ENCODE measurements around the gene TASOR2. TPM values are rescaled to one million over a fixed set of nuclear protein-coding genes. Genes with fewer than 3 reads are reported as not detected.

Gene TASOR2
- total RNA-seq, 1 experiment from 2014 or later: 123 TPM

GRCh38 chr10:5661043-5661442 lies 23.6 kb upstream of the TASOR2 start:
- ChIA-PET POLR2A (interaction anchor here (0.7 to 3.2 kb wide), 3 partner anchors 22 to 37 kb away, joined by 3 to 15 read pairs (median 4); no protein-coding TSS in a partner anchor), CTCF (interaction anchor here (0.7 to 1.7 kb wide), 5 partner anchors 29 to 283 kb away, joined by 3 to 6 read pairs (median 3); no protein-coding TSS in a partner anchor)
- DNase-seq (ENCODE audit: unreplicated experiment): no peak
- peaks cover 7% of the 10 kb centered on the region for H3K36me3 Mint-ChIP-seq (ENCODE audit: insufficient read depth, unreplicated experiment)
- intact Hi-C loops (cut with micrococcal nuclease): no loop called here
- no peaks in the 10 kb centered on the region for H3K9me3 Mint-ChIP-seq (ENCODE audit: unreplicated experiment)
- H3K27me3 Mint-ChIP-seq (ENCODE audit: insufficient read depth, unreplicated experiment): no peaks in the 10 kb centered on the region
- H3K4me1 Mint-ChIP-seq (ENCODE audit: insufficient read depth, unreplicated experiment): peaks cover 36% of the 10 kb centered on the region
- BruUV-seq (replicated peaks): no TSS peak
- no peak for TF ChIP-seq CTCF (IDR thresholded peaks at IDR 0.05; ENCODE audit: unreplicated experiment)
- no peak overlapping the region for H3K4me3 Mint-ChIP-seq (ENCODE audit: unreplicated experiment)
- no peak overlapping the region for H3K27ac Mint-ChIP-seq (ENCODE audit: low read depth, unreplicated experiment)

GRCh38 chr10:5662708-5663579 lies 21.7 kb upstream of the TASOR2 start:
- H3K27ac Mint-ChIP-seq (ENCODE audit: low read depth, unreplicated experiment): no peak overlapping the region
- no peaks in the 10 kb centered on the region for H3K36me3 Mint-ChIP-seq (ENCODE audit: insufficient read depth, unreplicated experiment)
- peaks cover 36% of the 10 kb centered on the region for H3K4me1 Mint-ChIP-seq (ENCODE audit: insufficient read depth, unreplicated experiment)
- peak overlapping the region; percentile 32 for H3K4me3 Mint-ChIP-seq (ENCODE audit: unreplicated experiment)
- CTCF ChIA-PET: interaction anchor here (1.0 kb wide), 1 partner anchor 40 kb away, joined by 3 read pairs; no protein-coding TSS in a partner anchor
- POLR2A ChIA-PET: interaction anchor here (1.5 kb wide), 1 partner anchor 21 kb away, joined by 3 read pairs; the partner anchor contains the start of gene TASOR2
- intact Hi-C loops (cut with micrococcal nuclease): no loop called here
- no peaks in the 10 kb centered on the region for H3K9me3 Mint-ChIP-seq (ENCODE audit: unreplicated experiment)
- H3K27me3 Mint-ChIP-seq (ENCODE audit: insufficient read depth, unreplicated experiment): no peaks in the 10 kb centered on the region
- BruUV-seq (replicated peaks): no TSS peak
- no peak for DNase-seq (ENCODE audit: unreplicated experiment)
- TF ChIP-seq CTCF (IDR thresholded peaks at IDR 0.05; ENCODE audit: unreplicated experiment): no peak

GRCh38 chr10:5663692-5664427 lies 20.8 kb upstream of the TASOR2 start:
- ChIA-PET POLR2A (interaction anchor here (1.5 kb wide), 1 partner anchor 20 kb away, joined by 3 read pairs; the partner anchor contains the start of gene TASOR2), CTCF (interaction anchor here (0.6 to 1.0 kb wide), 2 partner anchors 41 to 125 kb away, joined by 3 to 5 read pairs; no protein-coding TSS in a partner anchor)
- intact Hi-C loops (cut with micrococcal nuclease): no loop called here
- H3K4me3 Mint-ChIP-seq (ENCODE audit: unreplicated experiment): peak overlapping the region; percentile 47
- BruUV-seq (replicated peaks): no TSS peak
- H3K27me3 Mint-ChIP-seq (ENCODE audit: insufficient read depth, unreplicated experiment): no peaks in the 10 kb centered on the region
- no peak overlapping the region for H3K27ac Mint-ChIP-seq (ENCODE audit: low read depth, unreplicated experiment)
- no peak for TF ChIP-seq CTCF (IDR thresholded peaks at IDR 0.05; ENCODE audit: unreplicated experiment)
- no peak for DNase-seq (ENCODE audit: unreplicated experiment)
- H3K36me3 Mint-ChIP-seq (ENCODE audit: insufficient read depth, unreplicated experiment): no peaks in the 10 kb centered on the region
- no peaks in the 10 kb centered on the region for H3K9me3 Mint-ChIP-seq (ENCODE audit: unreplicated experiment)
- H3K4me1 Mint-ChIP-seq (ENCODE audit: insufficient read depth, unreplicated experiment): peaks cover 36% of the 10 kb centered on the region

All from MCF 10A (cell line).